HK-2 (cell line): ENCODE data around the gene BRD4.

Experiments used
- DNase-seq: peaks from one replicate; pipeline ENCODE4 v3.0.0-alpha.2; 2018; ENCODE audit not compliant: unreplicated experiment

The BRD4 gene

GRCh38 chr19:15194938-15195337, 137.4 kb downstream of the BRD4 start:
- DNase-seq: no peak

- no peak for DNase-seq
These were observed 140.4 kb downstream of the BRD4 start for GRCh38 chr19:15191982-15192381.

GRCh38 chr19:15191514-15191913, 140.8 kb downstream of the BRD4 start:
- no peak for DNase-seq

GRCh38 chr19:15188851-15189250, 143.5 kb downstream of the BRD4 start:
- no peak for DNase-seq

GRCh38 chr19:15187026-15188007, 145.0 kb downstream of the BRD4 start:
- no peak for DNase-seq
